Neural cell (in vitro differentiated cells): ENCODE measurements around the gene ILF2.

Experiments
- EZH2 ChIP-seq: fragments of 200-600, 300-800 bp; shearing (Covaris generic), sonication (generic); IDR thresholded peaks from 2 replicates; pipeline ENCODE4 v1.6.1; 2014; ENCODE audit warnings: antibody characterized with exemption, low read length, borderline replicate concordance, mild to moderate bottlenecking; ENCODE audit not compliant: insufficient read depth, poor library complexity, severe bottlenecking
- TF ChIP-seq, protein P1 (sequence below): IDR thresholded peaks from 2 replicates; pipeline ENCODE4 v1.6.1; 2012; ENCODE audit warnings: borderline replicate concordance
- TF ChIP-seq, protein P2 (sequence below): fragments of 450-650 bp; IDR thresholded peaks from 2 replicates; pipeline ENCODE4 v1.5.1; 2014; ENCODE audit warnings: antibody characterized with exemption, mild to moderate bottlenecking, moderate library complexity; ENCODE audit not compliant: poor library complexity, severe bottlenecking

DNA sequence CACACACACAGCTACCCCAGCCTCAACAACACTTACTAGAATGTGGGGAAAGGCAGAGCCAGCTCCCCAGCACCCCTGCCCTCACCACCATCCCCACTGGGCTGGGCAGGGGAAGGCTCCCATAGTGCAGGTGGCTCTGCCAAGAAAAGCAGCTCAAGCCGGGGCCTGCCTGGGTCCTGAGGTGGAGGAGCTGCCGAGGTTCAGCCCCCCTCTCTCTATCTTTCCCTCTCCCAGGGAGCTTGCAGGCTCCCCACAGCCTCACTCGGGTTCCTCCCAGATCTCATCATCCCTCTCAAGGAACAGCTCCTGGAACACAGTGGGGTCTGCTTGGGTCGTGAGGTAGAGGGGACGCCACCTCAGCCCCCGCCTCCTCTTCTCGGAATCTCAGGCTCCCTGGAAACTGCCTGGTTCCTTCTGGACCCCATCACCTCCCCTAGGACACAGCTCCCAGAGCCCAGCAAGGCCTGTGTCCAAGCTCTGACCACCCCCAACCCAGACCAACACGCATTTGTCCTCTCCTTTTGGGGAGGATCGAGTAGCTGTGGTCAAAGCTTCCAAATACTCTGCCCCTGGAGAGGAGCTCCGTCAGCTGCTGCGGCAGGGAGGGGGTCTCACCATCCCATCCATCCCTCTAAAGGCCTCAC, 58.6 kb downstream of the ILF2 start:
- TF ChIP-seq EZH2, result no peak
- TF ChIP-seq, protein P1, sequence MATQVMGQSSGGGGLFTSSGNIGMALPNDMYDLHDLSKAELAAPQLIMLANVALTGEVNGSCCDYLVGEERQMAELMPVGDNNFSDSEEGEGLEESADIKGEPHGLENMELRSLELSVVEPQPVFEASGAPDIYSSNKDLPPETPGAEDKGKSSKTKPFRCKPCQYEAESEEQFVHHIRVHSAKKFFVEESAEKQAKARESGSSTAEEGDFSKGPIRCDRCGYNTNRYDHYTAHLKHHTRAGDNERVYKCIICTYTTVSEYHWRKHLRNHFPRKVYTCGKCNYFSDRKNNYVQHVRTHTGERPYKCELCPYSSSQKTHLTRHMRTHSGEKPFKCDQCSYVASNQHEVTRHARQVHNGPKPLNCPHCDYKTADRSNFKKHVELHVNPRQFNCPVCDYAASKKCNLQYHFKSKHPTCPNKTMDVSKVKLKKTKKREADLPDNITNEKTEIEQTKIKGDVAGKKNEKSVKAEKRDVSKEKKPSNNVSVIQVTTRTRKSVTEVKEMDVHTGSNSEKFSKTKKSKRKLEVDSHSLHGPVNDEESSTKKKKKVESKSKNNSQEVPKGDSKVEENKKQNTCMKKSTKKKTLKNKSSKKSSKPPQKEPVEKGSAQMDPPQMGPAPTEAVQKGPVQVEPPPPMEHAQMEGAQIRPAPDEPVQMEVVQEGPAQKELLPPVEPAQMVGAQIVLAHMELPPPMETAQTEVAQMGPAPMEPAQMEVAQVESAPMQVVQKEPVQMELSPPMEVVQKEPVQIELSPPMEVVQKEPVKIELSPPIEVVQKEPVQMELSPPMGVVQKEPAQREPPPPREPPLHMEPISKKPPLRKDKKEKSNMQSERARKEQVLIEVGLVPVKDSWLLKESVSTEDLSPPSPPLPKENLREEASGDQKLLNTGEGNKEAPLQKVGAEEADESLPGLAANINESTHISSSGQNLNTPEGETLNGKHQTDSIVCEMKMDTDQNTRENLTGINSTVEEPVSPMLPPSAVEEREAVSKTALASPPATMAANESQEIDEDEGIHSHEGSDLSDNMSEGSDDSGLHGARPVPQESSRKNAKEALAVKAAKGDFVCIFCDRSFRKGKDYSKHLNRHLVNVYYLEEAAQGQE, result no peak
- TF ChIP-seq, protein P2, sequence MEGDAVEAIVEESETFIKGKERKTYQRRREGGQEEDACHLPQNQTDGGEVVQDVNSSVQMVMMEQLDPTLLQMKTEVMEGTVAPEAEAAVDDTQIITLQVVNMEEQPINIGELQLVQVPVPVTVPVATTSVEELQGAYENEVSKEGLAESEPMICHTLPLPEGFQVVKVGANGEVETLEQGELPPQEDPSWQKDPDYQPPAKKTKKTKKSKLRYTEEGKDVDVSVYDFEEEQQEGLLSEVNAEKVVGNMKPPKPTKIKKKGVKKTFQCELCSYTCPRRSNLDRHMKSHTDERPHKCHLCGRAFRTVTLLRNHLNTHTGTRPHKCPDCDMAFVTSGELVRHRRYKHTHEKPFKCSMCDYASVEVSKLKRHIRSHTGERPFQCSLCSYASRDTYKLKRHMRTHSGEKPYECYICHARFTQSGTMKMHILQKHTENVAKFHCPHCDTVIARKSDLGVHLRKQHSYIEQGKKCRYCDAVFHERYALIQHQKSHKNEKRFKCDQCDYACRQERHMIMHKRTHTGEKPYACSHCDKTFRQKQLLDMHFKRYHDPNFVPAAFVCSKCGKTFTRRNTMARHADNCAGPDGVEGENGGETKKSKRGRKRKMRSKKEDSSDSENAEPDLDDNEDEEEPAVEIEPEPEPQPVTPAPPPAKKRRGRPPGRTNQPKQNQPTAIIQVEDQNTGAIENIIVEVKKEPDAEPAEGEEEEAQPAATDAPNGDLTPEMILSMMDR, result no peak
